ENCODE results near the gene MB21D2.

Gene MB21D2

DNA sequence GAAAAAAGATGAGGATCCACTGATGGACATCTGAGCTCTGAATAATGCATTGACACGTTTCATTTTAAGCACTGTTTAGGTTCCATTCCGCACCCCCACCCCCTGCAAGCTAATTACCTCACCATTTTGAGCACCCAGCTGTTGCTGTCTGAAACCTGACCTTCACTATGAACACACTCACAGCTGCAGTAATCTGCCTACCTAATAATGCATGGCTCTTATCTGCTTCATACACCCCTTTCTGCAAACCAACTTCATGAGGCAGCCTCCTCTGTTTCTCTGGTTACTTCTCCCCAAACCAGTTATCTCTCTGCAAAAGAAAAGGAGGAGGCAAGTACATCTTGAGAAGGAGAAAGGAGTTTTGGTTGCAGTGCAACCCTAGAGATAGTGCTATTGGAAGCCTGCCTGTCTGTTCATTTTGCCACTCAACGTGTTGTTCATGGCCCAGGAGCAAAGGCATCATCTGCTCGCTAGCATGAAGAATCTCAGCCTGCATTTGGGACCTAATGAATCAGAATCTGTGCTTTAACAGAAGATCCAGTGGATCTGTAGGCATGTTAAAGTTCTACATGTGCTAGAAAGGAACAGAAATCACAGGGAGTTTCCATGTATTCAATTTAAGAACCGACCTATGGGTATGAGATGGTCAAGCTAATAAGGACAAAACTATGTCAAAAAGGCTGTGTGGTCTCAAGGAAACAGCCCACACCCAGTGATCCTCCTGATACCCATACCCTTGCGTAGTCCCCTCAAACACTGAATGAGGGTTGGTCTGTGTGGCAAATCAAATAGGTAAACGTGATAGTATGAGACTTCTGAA lies 87.2 kb downstream of the MB21D2 start:
- no peak for TF ChIP-seq CTCF (IDR thresholded peaks at IDR 0.05; ENCODE audit: extremely low read depth, insufficient read depth, missing control alignments)
- in situ Hi-C loops (cut with MboI; ENCODE audit: low pct_unique_long_range_greater_than_20kb, low sequenced_read_pairs, unreplicated experiment), result no loop called here
- DNase-seq (ENCODE audit: low spot score), result peak; percentile 50

- in situ Hi-C loops (cut with MboI; ENCODE audit: low pct_unique_long_range_greater_than_20kb, low sequenced_read_pairs, unreplicated experiment), result no loop called here
- TF ChIP-seq CTCF (IDR thresholded peaks at IDR 0.05; ENCODE audit: extremely low read depth, insufficient read depth, missing control alignments), result no peak
- DNase-seq (ENCODE audit: low spot score), result no peak
These were observed 89.6 kb downstream of the MB21D2 start for GRCh38 chr3:192827863-192828594.

DNA sequence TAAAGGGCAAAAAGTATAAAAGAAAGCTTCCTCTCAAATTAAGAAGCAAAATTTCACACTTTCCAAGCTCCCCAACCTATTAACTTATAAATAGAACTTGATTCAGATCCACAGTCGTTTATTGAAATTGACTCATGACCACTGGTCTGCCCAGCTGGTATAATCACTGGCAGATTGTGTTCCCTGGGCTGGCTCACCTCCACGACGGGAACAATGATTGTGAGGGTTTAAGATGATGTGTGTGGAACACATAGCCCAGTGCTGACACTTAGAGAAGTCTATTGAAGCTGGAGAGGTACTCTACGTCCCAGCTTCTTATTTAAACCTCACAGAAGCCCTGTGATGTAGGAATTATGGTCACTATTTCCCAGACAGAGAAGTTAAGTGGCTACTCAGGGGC lies 90.4 kb downstream of the MB21D2 start:
- in situ Hi-C loops (cut with MboI; ENCODE audit: low pct_unique_long_range_greater_than_20kb, low sequenced_read_pairs, unreplicated experiment), result no loop called here
- no peak for DNase-seq (ENCODE audit: low spot score)
- no peak for TF ChIP-seq CTCF (IDR thresholded peaks at IDR 0.05; ENCODE audit: extremely low read depth, insufficient read depth, missing control alignments)

- DNase-seq (ENCODE audit: low spot score), result no peak
- no peak for TF ChIP-seq CTCF (IDR thresholded peaks at IDR 0.05; ENCODE audit: extremely low read depth, insufficient read depth, missing control alignments)
- in situ Hi-C loops (cut with MboI; ENCODE audit: low pct_unique_long_range_greater_than_20kb, low sequenced_read_pairs, unreplicated experiment), result no loop called here
These were observed 91.2 kb downstream of the MB21D2 start for GRCh38 chr3:192826214-192827006.

DNA sequence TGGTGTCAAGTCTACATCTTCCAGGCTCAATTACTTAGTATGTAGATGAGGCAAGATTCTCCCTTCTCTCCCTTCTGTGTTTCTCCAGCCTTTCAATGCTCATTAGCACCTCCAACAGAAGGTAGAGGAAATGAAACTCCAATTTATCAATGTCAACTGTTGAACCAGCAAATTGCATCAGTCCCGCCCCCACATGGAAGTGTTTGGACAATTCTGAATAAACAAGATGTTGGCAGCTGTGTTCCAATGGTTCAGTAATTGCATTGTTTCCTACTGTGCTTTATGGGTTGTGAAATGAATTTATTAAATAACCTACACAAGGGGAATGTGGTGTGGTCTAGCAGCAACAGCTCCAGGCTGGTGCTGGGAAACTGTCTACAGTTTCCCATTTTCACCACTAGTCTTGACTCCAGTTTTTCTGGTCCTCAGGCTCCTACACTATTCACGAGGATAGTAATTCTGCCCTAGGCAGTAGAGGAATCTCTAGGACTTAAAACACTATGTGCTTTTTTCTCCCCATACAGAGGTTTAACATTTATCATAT lies 91.9 kb downstream of the MB21D2 start:
- DNase-seq (ENCODE audit: low spot score), result no peak
- TF ChIP-seq CTCF (IDR thresholded peaks at IDR 0.05; ENCODE audit: extremely low read depth, insufficient read depth, missing control alignments), result peak; percentile 4
- in situ Hi-C loops (cut with MboI; ENCODE audit: low pct_unique_long_range_greater_than_20kb, low sequenced_read_pairs, unreplicated experiment), result no loop called here

DNA sequence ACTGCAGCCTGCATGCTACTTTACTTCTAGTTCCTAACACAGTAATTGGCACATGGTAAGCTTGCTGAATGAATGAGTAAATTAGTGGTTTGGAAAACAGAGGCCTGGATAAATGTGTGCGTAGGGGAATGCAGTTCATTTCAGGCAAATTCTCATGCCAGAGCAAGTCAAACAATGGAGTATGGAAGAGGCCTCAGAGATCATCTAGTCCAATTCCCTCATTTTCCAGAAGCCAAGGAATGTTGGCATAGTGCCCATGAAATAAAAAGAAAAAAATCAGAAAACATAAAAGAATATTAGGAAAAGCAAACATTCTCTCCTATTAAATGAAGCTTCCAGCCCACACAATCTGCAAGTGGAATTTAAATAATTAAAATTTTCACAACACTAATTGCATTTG lies 92.4 kb downstream of the MB21D2 start:
- in situ Hi-C loops (cut with MboI; ENCODE audit: low pct_unique_long_range_greater_than_20kb, low sequenced_read_pairs, unreplicated experiment), result no loop called here

More for the DNA sequence above, 92.4 kb downstream of the MB21D2 start:
- DNase-seq (ENCODE audit: low spot score), result no peak
- TF ChIP-seq CTCF (IDR thresholded peaks at IDR 0.05; ENCODE audit: extremely low read depth, insufficient read depth, missing control alignments), result no peak
